ENCODE results near the gene ADGRV1. TPM values are rescaled to one million over a fixed set of nuclear protein-coding genes. Genes with fewer than 3 reads are reported as not detected.

ADGRV1 gene
- total and polyA plus RNA-seq, 9 of the 15 experiments (the other 6 are each of a cell fraction or from before 2014, with no cell fraction given), result 21.7 to 156 (median 58.2) TPM

DNA sequence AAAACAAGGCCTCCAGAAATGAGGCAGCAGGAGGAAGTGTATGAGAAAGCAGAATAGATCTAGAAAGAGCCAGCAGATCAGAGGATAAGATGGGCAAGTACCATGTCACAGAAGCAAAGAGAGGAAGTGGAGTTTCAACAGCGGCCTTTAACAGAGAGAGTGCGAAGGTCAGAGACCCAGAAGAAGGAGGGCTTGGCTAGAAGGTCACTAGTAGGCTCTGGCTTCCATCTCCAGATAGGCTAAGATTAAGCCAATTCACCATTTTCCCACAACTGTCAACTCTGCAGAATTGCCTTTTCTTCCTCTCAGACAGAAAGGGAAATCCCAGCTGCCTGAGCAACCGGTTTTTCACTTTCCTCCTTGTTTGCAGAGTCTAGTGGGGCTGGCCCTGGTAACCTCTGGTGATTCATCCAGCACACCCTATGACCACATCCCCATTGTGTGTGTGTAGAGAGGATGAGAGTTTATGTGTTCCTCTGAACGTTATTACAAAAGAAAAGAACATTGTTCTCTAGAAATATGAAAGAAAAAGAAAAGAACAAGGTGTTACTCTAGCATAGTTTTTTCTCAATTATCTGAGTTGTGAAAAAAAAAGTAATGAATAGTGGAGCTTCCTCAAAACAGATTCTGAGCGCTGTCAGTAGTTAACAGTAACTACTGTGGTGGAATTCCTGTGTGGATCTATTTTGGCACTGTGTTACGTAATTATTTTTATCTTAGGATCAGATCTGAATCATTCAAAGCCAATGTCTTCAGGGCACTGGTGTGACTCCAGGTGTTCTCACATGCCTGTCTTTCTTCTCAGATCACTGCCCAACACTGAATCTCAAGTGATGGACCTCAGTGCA, 604.2 kb downstream of the ADGRV1 start (continued):
- no peak for TF ChIP-seq TEAD1 (CRISPR knock-in tag; IDR thresholded peaks at IDR 0.05)

DNA sequence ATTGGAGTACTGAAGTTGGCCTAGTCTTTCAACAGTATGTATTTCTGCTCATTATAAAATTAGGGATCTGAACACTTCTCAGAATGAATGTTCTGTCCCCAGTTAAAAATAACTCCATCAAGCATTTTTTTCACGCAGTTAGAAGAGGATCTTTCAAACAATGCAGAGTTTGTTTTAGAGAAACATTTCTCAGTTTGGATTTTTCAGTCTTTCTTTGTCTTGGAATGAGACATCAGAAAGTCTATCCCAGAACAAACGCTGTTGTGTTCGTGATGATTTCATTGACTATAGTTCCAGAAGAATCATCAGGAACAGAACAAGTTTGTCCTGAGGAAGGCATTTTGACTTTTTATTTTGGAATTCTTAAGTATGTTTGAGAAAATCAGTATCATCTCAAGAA, 605.8 kb downstream of the ADGRV1 start:
- Histone ChIP-seq H3K9me3 (replicated peaks; ENCODE audit: control insufficient read depth, insufficient read depth, low read depth, low read length) (no peaks in the 10 kb centered on the region), H3K36me3 (ENCODE audit: control insufficient read depth, insufficient read depth, low read length) (peaks cover 12% of the 10 kb centered on the region; the same call in 1 of the 3 replicates), H3K9me1 (ENCODE audit: control insufficient read depth, insufficient read depth, low read length) (no peaks in the 10 kb centered on the region), H3K9ac (ENCODE audit: insufficient read depth in 1 of 2, low read depth in 2 of 2, low read length in 2 of 2) (no peak overlapping the region), H3K79me2 (ENCODE audit: control insufficient read depth, insufficient read depth, low read length) (no peaks in the 10 kb centered on the region), H2AFZ (ENCODE audit: low read depth, low read length) (no peak overlapping the region), H4K20me1 (replicated peaks; ENCODE audit: control insufficient read depth, insufficient read depth, low read length) (no peaks in the 10 kb centered on the region), H3K4me3 (no peak overlapping the region), H3K27ac (ENCODE audit: extremely low read depth, low read depth, low read length) (no peak overlapping the region), H3K4me2 (ENCODE audit: insufficient read depth, low read length) (no peak overlapping the region), H3K27me3 (ENCODE audit: control insufficient read depth in 2 of 2, insufficient read depth in 2 of 2, low read length in 2 of 2) (no peaks in the 10 kb centered on the region), H3K4me1 (replicated peaks in 1 of 2; ENCODE audit: control insufficient read depth in 2 of 2, insufficient read depth in 2 of 2, low read length in 2 of 2) (peaks cover 0 to 8% of the 10 kb centered on the region in 2 experiments; a peak in 3 of 5 replicates)
- 58% methylated on average over 3 of the region's 3 CpGs for WGBS (ENCODE audit: insufficient coverage, low coverage, missing lambda C conversion rate)
- DNase-seq (ENCODE audit: extremely low read depth in 1 of 4, low spot score in 3 of 4) (no peak), ATAC-seq (no peak), FAIRE-seq (no peak)
- CTCF ChIA-PET (ENCODE audit: low intra/inter-chr PET ratio), result no interaction called here
- no TSS peak for BruUV-seq (replicated peaks)
- intact Hi-C loops (cut with micrococcal nuclease) (no loop called here), in situ Hi-C loops (cut with MboI) (no loop called here)
- POLR2A ChIA-PET, result no interaction called here
- TF ChIP-seq, protein P1, sequence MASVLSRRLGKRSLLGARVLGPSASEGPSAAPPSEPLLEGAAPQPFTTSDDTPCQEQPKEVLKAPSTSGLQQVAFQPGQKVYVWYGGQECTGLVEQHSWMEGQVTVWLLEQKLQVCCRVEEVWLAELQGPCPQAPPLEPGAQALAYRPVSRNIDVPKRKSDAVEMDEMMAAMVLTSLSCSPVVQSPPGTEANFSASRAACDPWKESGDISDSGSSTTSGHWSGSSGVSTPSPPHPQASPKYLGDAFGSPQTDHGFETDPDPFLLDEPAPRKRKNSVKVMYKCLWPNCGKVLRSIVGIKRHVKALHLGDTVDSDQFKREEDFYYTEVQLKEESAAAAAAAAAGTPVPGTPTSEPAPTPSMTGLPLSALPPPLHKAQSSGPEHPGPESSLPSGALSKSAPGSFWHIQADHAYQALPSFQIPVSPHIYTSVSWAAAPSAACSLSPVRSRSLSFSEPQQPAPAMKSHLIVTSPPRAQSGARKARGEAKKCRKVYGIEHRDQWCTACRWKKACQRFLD (CRISPR knock-in tag; IDR thresholded peaks at IDR 0.05), result no peak
- TF ChIP-seq ESRRB (CRISPR knock-in tag; IDR thresholded peaks at IDR 0.05; ENCODE audit: borderline replicate concordance) (no peak), TRIM28 (IDR thresholded peaks at IDR 0.05) (no peak), ZKSCAN8 (CRISPR knock-in tag; IDR thresholded peaks at IDR 0.05) (no peak), NR2F6 (CRISPR knock-in tag; IDR thresholded peaks at IDR 0.05) (no peak), OTX1 (CRISPR knock-in tag; IDR thresholded peaks at IDR 0.05) (no peak), ADNP (tag; IDR thresholded peaks at IDR 0.05) (no peak)
- TF ChIP-seq, protein P2, sequence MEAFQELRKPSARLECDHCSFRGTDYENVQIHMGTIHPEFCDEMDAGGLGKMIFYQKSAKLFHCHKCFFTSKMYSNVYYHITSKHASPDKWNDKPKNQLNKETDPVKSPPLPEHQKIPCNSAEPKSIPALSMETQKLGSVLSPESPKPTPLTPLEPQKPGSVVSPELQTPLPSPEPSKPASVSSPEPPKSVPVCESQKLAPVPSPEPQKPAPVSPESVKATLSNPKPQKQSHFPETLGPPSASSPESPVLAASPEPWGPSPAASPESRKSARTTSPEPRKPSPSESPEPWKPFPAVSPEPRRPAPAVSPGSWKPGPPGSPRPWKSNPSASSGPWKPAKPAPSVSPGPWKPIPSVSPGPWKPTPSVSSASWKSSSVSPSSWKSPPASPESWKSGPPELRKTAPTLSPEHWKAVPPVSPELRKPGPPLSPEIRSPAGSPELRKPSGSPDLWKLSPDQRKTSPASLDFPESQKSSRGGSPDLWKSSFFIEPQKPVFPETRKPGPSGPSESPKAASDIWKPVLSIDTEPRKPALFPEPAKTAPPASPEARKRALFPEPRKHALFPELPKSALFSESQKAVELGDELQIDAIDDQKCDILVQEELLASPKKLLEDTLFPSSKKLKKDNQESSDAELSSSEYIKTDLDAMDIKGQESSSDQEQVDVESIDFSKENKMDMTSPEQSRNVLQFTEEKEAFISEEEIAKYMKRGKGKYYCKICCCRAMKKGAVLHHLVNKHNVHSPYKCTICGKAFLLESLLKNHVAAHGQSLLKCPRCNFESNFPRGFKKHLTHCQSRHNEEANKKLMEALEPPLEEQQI (IDR thresholded peaks at IDR 0.05), result no peak

Data from K562 (cell line).